ENCODE results near the gene LRMDA.

DNA sequence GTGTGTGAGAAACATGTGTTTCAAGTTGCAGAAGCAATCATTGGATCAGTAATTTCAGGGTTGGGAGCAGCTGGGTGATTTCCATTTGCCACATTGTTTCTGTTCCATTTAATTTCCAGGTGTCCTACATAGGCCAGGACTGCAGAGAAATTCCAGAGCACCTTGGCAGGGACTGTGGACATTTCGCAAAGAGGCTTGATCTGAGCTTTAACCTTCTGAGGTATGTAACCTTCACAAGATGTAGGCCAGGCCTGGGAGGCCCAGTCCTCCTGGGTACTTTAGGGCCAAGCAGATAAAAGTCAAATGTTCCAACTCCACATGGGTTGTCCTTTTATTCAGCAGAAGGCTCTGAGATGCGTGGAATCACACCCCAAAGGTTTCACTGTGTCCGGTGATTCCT, 6.9 kb downstream of the LRMDA start:
- TF ChIP-seq, protein P1, sequence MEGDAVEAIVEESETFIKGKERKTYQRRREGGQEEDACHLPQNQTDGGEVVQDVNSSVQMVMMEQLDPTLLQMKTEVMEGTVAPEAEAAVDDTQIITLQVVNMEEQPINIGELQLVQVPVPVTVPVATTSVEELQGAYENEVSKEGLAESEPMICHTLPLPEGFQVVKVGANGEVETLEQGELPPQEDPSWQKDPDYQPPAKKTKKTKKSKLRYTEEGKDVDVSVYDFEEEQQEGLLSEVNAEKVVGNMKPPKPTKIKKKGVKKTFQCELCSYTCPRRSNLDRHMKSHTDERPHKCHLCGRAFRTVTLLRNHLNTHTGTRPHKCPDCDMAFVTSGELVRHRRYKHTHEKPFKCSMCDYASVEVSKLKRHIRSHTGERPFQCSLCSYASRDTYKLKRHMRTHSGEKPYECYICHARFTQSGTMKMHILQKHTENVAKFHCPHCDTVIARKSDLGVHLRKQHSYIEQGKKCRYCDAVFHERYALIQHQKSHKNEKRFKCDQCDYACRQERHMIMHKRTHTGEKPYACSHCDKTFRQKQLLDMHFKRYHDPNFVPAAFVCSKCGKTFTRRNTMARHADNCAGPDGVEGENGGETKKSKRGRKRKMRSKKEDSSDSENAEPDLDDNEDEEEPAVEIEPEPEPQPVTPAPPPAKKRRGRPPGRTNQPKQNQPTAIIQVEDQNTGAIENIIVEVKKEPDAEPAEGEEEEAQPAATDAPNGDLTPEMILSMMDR (conservative IDR thresholded peaks at IDR 0.05; ENCODE audit: low read length), result no peak
- TF ChIP-seq EZH2phosphoT487 (IDR thresholded peaks at IDR 0.05; ENCODE audit: borderline replicate concordance), result no peak

All from Loucy (cell line).